KMS-11 (cell line): ENCODE data around the gene CEP41.
"Not testable (repeated sequence)": the region's sequence is repeated elsewhere in the genome, so short reads cannot be mapped to it uniquely, and the experiment has no call there.

Experiments used
- H2AFZ ChIP-seq: fragments of 200-600 bp; sonication (generic); 2 replicates; pipeline ENCODE4 v1.6.1; 2016; ENCODE audit warnings: antibody characterized with exemption, mixed run types, low read depth
- H3K27ac ChIP-seq: fragments of 200-600 bp; sonication (generic); 2 replicates; pipeline ENCODE4 v1.6.1; 2016; ENCODE audit warnings: mild to moderate bottlenecking, mixed run types
- H3K27me3 ChIP-seq: fragments of 200-600 bp; sonication (generic); 2 replicates; pipeline ENCODE4 v1.6.1; 2017; ENCODE audit warnings: mild to moderate bottlenecking, low read depth, mixed run types, moderate library complexity; ENCODE audit not compliant: insufficient read depth
- H3K36me3 ChIP-seq: fragments of 200-600 bp; sonication (generic); 2 replicates; pipeline ENCODE4 v1.6.1; 2017; ENCODE audit warnings: mild to moderate bottlenecking, mixed run types; ENCODE audit not compliant: insufficient read depth
- H3K4me1 ChIP-seq: fragments of 200-600 bp; sonication (generic); 2 replicates; pipeline ENCODE4 v1.6.1; 2016; ENCODE audit warnings: mild to moderate bottlenecking, low read depth, mixed run types; ENCODE audit not compliant: poor library complexity, severe bottlenecking
- H3K4me2 ChIP-seq: fragments of 200-600 bp; sonication (generic); 2 replicates; pipeline ENCODE4 v1.7.0; 2016; ENCODE audit warnings: mild to moderate bottlenecking, mixed run types
- H3K4me3 ChIP-seq: fragments of 200-600 bp; sonication (generic); IDR thresholded peaks from 2 replicates; pipeline ENCODE4 v1.6.1; 2017; ENCODE audit warnings: low read depth, low read length, mixed read lengths; ENCODE audit not compliant: insufficient read depth
- H3K79me2 ChIP-seq: fragments of 200-600 bp; sonication (generic); 2 replicates; pipeline ENCODE4 v1.6.1; 2016; ENCODE audit warnings: low read depth, mixed run types; ENCODE audit not compliant: insufficient read depth
- H3K9ac ChIP-seq: fragments of 200-600 bp; sonication (generic); 2 replicates; pipeline ENCODE4 v1.6.1; 2016; ENCODE audit warnings: mild to moderate bottlenecking, mixed run types
- H4K20me1 ChIP-seq: fragments of 200-600 bp; sonication (generic); 2 replicates; pipeline ENCODE4 v1.6.1; 2016; ENCODE audit warnings: mild to moderate bottlenecking, mixed run types; ENCODE audit not compliant: insufficient read depth
- TF ChIP-seq, protein P1 (sequence below): fragments of 200-600 bp; sonication (generic); conservative IDR thresholded peaks from 2 replicates; pipeline ENCODE4 v1.6.1; 2017; ENCODE audit warnings: low read depth, mild to moderate bottlenecking, antibody characterized with exemption, low read length, moderate library complexity, mixed read lengths

Gene CEP41

GRCh38 chr7:130377178-130377577 is 63.6 kb downstream of the CEP41 start:
- no peaks in the 10 kb centered on the region for H4K20me1 ChIP-seq
- H3K4me2 ChIP-seq, result no peak overlapping the region
- H3K79me2 ChIP-seq, result no peaks in the 10 kb centered on the region
- TF ChIP-seq, protein P1, sequence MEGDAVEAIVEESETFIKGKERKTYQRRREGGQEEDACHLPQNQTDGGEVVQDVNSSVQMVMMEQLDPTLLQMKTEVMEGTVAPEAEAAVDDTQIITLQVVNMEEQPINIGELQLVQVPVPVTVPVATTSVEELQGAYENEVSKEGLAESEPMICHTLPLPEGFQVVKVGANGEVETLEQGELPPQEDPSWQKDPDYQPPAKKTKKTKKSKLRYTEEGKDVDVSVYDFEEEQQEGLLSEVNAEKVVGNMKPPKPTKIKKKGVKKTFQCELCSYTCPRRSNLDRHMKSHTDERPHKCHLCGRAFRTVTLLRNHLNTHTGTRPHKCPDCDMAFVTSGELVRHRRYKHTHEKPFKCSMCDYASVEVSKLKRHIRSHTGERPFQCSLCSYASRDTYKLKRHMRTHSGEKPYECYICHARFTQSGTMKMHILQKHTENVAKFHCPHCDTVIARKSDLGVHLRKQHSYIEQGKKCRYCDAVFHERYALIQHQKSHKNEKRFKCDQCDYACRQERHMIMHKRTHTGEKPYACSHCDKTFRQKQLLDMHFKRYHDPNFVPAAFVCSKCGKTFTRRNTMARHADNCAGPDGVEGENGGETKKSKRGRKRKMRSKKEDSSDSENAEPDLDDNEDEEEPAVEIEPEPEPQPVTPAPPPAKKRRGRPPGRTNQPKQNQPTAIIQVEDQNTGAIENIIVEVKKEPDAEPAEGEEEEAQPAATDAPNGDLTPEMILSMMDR, result no peak
- no peak overlapping the region for H3K9ac ChIP-seq
- no peak overlapping the region for H3K4me3 ChIP-seq
- no peaks in the 10 kb centered on the region for H3K27me3 ChIP-seq
- no peaks in the 10 kb centered on the region for H3K4me1 ChIP-seq
- H2AFZ ChIP-seq, result no peak overlapping the region
- H3K36me3 ChIP-seq, result no peaks in the 10 kb centered on the region
- H3K27ac ChIP-seq, result no peak overlapping the region

DNA sequence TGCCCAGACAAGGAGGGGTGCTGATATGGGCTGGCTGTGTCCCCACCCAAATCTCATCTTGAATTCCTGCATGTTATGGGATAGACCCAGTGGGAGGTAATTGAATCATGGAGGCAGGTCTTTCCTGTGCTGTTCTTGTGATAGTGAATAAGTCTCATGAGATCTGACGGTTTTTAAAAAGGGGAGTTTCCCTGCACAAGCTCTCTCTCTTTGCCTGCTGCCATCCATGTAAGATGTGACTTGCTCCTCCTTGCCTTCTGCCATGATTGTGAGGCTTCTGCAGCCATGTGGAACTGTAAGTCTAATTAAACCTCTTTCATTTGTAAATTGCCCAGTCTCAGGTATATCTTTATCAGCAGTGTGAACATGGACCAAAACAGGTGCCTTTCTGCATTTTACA is 64.4 kb downstream of the CEP41 start:
- not testable (repeated sequence) for H3K4me3 ChIP-seq, H4K20me1 ChIP-seq, H3K27ac ChIP-seq, H3K4me2 ChIP-seq, H3K27me3 ChIP-seq, H3K9ac ChIP-seq, H3K79me2 ChIP-seq, H2AFZ ChIP-seq, H3K4me1 ChIP-seq, H3K36me3 ChIP-seq

GRCh38 chr7:130374507-130374906 is 66.3 kb downstream of the CEP41 start:
- TF ChIP-seq, protein P1, result no peak
- Histone ChIP-seq H3K27me3 (no peaks in the 10 kb centered on the region), H3K36me3 (no peaks in the 10 kb centered on the region), H3K4me3 (no peak overlapping the region), H3K4me1 (no peaks in the 10 kb centered on the region), H3K4me2 (no peak overlapping the region), H3K9ac (no peak overlapping the region), H3K27ac (no peak overlapping the region), H2AFZ (no peak overlapping the region), H4K20me1 (no peaks in the 10 kb centered on the region), H3K79me2 (no peaks in the 10 kb centered on the region)

DNA sequence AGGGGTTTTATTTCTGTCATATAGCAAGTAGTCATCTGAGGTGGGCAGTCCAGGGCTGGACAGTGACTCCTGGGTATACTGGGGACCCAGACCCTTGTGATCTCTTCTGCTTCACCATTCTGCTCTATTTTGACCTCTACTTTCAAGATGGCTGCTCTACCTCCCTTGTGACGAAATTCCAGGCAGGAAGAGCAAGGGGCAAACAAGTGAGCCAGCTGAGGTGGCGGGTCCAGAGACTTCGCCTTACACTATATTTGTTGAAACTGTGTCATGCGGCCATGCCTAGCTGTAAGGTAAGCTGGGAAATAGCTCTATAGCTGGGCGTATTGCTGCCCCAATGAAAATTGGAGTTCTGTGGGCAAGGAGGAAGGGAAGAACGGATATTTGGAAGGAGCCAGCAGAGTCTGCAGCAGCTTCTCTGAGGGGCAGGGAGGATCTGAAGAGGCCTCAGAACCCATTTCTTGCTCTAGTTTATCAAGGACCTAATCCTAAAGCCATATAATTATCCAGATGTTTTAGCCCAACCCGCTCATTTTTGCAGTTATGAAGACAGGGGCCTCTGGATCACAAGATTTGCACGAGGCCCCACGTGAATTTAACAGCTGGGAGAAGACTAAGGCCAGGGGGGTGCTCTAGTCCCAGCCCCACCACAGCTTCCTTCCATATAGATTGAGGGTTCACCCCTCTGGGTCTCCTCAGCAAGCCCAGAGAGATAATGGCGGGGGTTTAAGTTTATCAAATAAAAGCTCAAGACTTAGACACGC is 68.2 kb downstream of the CEP41 start:
- Histone ChIP-seq H3K4me1 (no peaks in the 10 kb centered on the region), H2AFZ (no peak overlapping the region), H3K36me3 (no peaks in the 10 kb centered on the region), H3K4me2 (no peak overlapping the region), H3K27me3 (no peaks in the 10 kb centered on the region), H3K9ac (no peak overlapping the region), H3K79me2 (no peaks in the 10 kb centered on the region), H4K20me1 (no peaks in the 10 kb centered on the region), H3K4me3 (no peak overlapping the region), H3K27ac (no peak overlapping the region)
- TF ChIP-seq, protein P1, result no peak

DNA sequence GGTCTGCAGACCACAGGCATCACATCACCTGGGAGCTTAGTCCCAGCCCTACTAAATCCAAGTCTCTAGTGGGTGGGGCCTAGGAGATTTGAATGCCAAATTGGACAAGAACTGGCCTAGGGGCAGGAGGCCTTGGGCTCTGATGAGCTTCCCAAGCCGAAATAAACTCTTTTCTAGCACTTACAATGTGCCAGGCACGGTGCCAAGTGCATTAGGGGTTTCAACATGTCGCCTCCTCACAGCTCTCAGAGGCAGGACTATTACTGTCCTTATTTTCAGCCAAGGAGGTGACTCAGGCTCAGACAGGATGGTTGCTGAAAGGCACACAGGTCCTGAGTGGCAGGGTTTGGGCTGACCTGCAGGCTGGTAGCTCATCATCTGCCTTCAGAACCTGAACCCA is 69.8 kb downstream of the CEP41 start:
- no peak overlapping the region for H2AFZ ChIP-seq

More for the DNA sequence above, 69.8 kb downstream of the CEP41 start:
- H3K27me3 ChIP-seq, result no peaks in the 10 kb centered on the region
- TF ChIP-seq, protein P1, result no peak
- no peaks in the 10 kb centered on the region for H3K36me3 ChIP-seq
- H3K79me2 ChIP-seq, result no peaks in the 10 kb centered on the region
- H3K27ac ChIP-seq, result no peak overlapping the region
- H3K4me1 ChIP-seq, result no peaks in the 10 kb centered on the region
- no peak overlapping the region for H3K9ac ChIP-seq
- no peak overlapping the region for H3K4me3 ChIP-seq
- no peak overlapping the region for H3K4me2 ChIP-seq
- no peaks in the 10 kb centered on the region for H4K20me1 ChIP-seq
